ENCODE results near the gene AUTS2. TPM values are rescaled to one million over a fixed set of nuclear protein-coding genes. Genes with fewer than 3 reads are reported as not detected.
A peak's percentile ranks its signal among the peaks of the same experiment; 100 is the strongest.

AUTS2 gene
- total and polyA plus RNA-seq, 2 of the 8 experiments (the other 6 are each of a cell fraction or from before 2014, with no cell fraction given) = 25.9 to 101 TPM

DNA sequence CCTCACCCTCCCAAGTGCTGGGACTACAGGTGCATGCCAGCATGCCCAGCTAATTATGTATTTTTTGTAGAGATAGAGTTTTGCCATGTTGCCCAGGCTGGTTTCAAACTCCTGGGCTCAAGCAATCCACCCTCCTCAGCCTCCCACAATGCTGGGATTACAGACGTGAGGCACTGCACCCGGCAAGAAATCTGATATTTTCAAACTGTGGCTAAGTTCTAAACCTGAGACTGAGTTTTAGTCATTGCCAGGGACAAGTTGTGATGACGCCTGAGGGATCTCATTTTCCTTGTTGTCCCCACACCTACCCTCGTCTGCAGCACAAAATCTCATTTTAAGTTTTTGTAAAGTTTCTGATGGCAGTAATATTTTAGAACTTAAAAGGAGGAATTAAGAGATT, 9.8 kb downstream of the AUTS2 start (continued):
- TF ChIP-seq CHD7 (IDR thresholded peaks at IDR 0.05; ENCODE audit: insufficient replicate concordance, low read length) (no peak), SIX5 (IDR thresholded peaks at IDR 0.05; ENCODE audit: low read depth, low read length) (no peak), SIN3A (conservative IDR thresholded peaks at IDR 0.05 in 1 of 2, IDR thresholded peaks at IDR 0.05 in 1 of 2; ENCODE audit: low read depth in 1 of 2, low read length in 2 of 2) (no peak), EP300 (IDR thresholded peaks at IDR 0.05; ENCODE audit: borderline replicate concordance in 1 of 2, low read depth in 2 of 2, low read length in 2 of 2) (no peak), EZH2 (IDR thresholded peaks at IDR 0.05; ENCODE audit: low read depth, low read length, severe bottlenecking) (peak; percentile 23), HDAC2 (IDR thresholded peaks at IDR 0.05; ENCODE audit: borderline replicate concordance in 1 of 2, low read depth in 2 of 2, low read length in 2 of 2) (no peak), RNF2 (IDR thresholded peaks at IDR 0.05; ENCODE audit: borderline replicate concordance, low read depth, low read length, missing control alignments, poor library complexity, severe bottlenecking) (peak; percentile 76), GTF2F1 (IDR thresholded peaks at IDR 0.05; ENCODE audit: borderline replicate concordance, low read depth, low read length) (no peak), SP1 (IDR thresholded peaks at IDR 0.05; ENCODE audit: low read depth, low read length) (no peak), TAF7 (optimal IDR thresholded peaks at IDR 0.05; ENCODE audit: borderline replicate concordance, low read depth, low read length) (no peak)
